H9 (cell line): ENCODE measurements around the gene DSTN. TPM values are rescaled to one million over a fixed set of nuclear protein-coding genes. Genes with fewer than 3 reads are reported as not detected.

Source experiments
- DNase-seq: peaks from one replicate; pipeline ENCODE4 v3.0.0-alpha.2; 2017
- H2AFZ ChIP-seq: one replicate; pipeline ENCODE4 v1.6.1; 2013; ENCODE audit warnings: mild to moderate bottlenecking, low read length, control low read depth, moderate library complexity
- H2AK5ac ChIP-seq: 2 replicates; pipeline ENCODE4 v1.6.1; 2013; ENCODE audit warnings: low read length, control low read depth, mixed read lengths; ENCODE audit not compliant: insufficient read length
- H2BK120ac ChIP-seq: one replicate; pipeline ENCODE4 v1.6.1; 2013; ENCODE audit warnings: low read depth, mild to moderate bottlenecking, low read length, control low read depth, inconsistent platforms; ENCODE audit not compliant: poor library complexity, severe bottlenecking
- H2BK12ac ChIP-seq: 2 replicates; pipeline ENCODE4 v1.6.1; 2013; ENCODE audit warnings: low read length, control low read depth, mixed read lengths, low read depth; ENCODE audit not compliant: insufficient read length
- H2BK15ac ChIP-seq: 2 replicates; pipeline ENCODE4 v1.6.1; 2013; ENCODE audit warnings: low read depth, low read length, control low read depth
- H2BK20ac ChIP-seq: one replicate; pipeline ENCODE4 v1.6.1; 2013; ENCODE audit warnings: low read depth, mild to moderate bottlenecking, low read length, control low read depth, inconsistent platforms; ENCODE audit not compliant: poor library complexity, severe bottlenecking
- H2BK5ac ChIP-seq: 2 replicates; pipeline ENCODE4 v1.6.1; 2013; ENCODE audit warnings: low read length, control low read depth, mixed read lengths; ENCODE audit not compliant: insufficient read length
- H3K14ac ChIP-seq: 2 replicates; pipeline ENCODE4 v1.6.1; 2013; ENCODE audit warnings: low read length, control low read depth; ENCODE audit not compliant: insufficient read depth
- H3K18ac ChIP-seq: 2 replicates; pipeline ENCODE4 v1.6.1; 2013; ENCODE audit warnings: low read depth, mild to moderate bottlenecking, mixed read lengths, low read length, control low read depth; ENCODE audit not compliant: insufficient read length
- H3K23ac ChIP-seq: 2 replicates; pipeline ENCODE4 v1.6.1; 2013; ENCODE audit warnings: low read length, control low read depth, mixed read lengths, low read depth; ENCODE audit not compliant: insufficient read length
- H3K23me2 ChIP-seq: 2 replicates; pipeline ENCODE4 v1.6.1; 2013; ENCODE audit warnings: low read depth, mild to moderate bottlenecking, mixed read lengths, low read length, control low read depth; ENCODE audit not compliant: insufficient read length, poor library complexity, severe bottlenecking
- H3K27ac ChIP-seq: 2 replicates; pipeline ENCODE4 v1.5.1; 2013; ENCODE audit warnings: low read length, control low read depth, mixed read lengths, low read depth; ENCODE audit not compliant: insufficient read length
- H3K27me3 ChIP-seq: 2 replicates; pipeline ENCODE4 v1.6.1; 2013; ENCODE audit warnings: low read length, control low read depth, inconsistent platforms; ENCODE audit not compliant: insufficient read depth
- H3K4ac ChIP-seq: 2 replicates; pipeline ENCODE4 v1.6.1; 2013; ENCODE audit warnings: low read depth, mild to moderate bottlenecking, control low read depth, inconsistent platforms, low read length, moderate library complexity
- H3K4me1 ChIP-seq: 2 replicates; pipeline ENCODE4 v1.6.1; 2013; ENCODE audit warnings: low read length, control low read depth, inconsistent platforms; ENCODE audit not compliant: insufficient read depth
- H3K4me2 ChIP-seq: 2 replicates; pipeline ENCODE4 v1.6.1; 2013; ENCODE audit warnings: low read length, control low read depth, mixed read lengths; ENCODE audit not compliant: insufficient read length, insufficient read depth
- H3K56ac ChIP-seq: 2 replicates; pipeline ENCODE4 v1.6.1; 2013; ENCODE audit warnings: low read depth, mild to moderate bottlenecking, mixed read lengths, low read length, control low read depth; ENCODE audit not compliant: insufficient read length
- H3K79me1 ChIP-seq: 2 replicates; pipeline ENCODE4 v1.6.1; 2013; ENCODE audit warnings: low read depth, mild to moderate bottlenecking, moderate library complexity, low read length, control low read depth, inconsistent platforms; ENCODE audit not compliant: insufficient read depth, poor library complexity, severe bottlenecking
- H3K79me2 ChIP-seq: 2 replicates; pipeline ENCODE4 v1.6.1; 2013; ENCODE audit warnings: low read length, control low read depth, inconsistent platforms; ENCODE audit not compliant: insufficient read depth
- H3K9ac ChIP-seq: 2 replicates; pipeline ENCODE4 v1.6.1; 2013; ENCODE audit warnings: low read length, control low read depth, mixed read lengths; ENCODE audit not compliant: insufficient read length; ENCODE audit errors: extremely low read depth
- H3K9me3 ChIP-seq: one replicate; pipeline ENCODE4 v1.6.1; 2013; ENCODE audit warnings: low read depth, low read length, inconsistent platforms; ENCODE audit not compliant: control insufficient read depth
- H3T11ph ChIP-seq: one replicate; pipeline ENCODE4 v1.6.1; 2013; ENCODE audit warnings: mild to moderate bottlenecking, low read length, control low read depth, inconsistent platforms
- H4K20me1 ChIP-seq: one replicate; pipeline ENCODE4 v1.6.1; 2013; ENCODE audit not compliant: control insufficient read depth, insufficient read length, insufficient read depth
- H4K5ac ChIP-seq: 2 replicates; pipeline ENCODE4 v1.6.1; 2013; ENCODE audit warnings: low read depth, mild to moderate bottlenecking, mixed read lengths, low read length, control low read depth; ENCODE audit not compliant: insufficient read length
- H4K8ac ChIP-seq: replicated peaks from 2 replicates; pipeline ENCODE4 v1.6.1; 2013; ENCODE audit warnings: low read length, control low read depth, mixed read lengths, low read depth; ENCODE audit not compliant: insufficient read length
- H4K91ac ChIP-seq: 2 replicates; pipeline ENCODE4 v1.6.1; 2013; ENCODE audit warnings: low read depth, mild to moderate bottlenecking, moderate library complexity, mixed read lengths, low read length, control low read depth; ENCODE audit not compliant: insufficient read length
- H3K27ac Mint-ChIP-seq, 3 experiments: 2 replicates in 2 of 3; 3 replicates in 1 of 3; pipeline ENCODE4 v1.8.0; 2020 to 2021; ENCODE audit warnings: mixed read lengths in 3 of 3, mild to moderate bottlenecking in 1 of 3, moderate library complexity in 1 of 3
- H3K27me3 Mint-ChIP-seq: 2 replicates; pipeline ENCODE4 v1.8.0; 2021; ENCODE audit warnings: low read depth, mild to moderate bottlenecking, moderate library complexity, mixed read lengths
- H3K36me3 Mint-ChIP-seq, 3 experiments: 2 replicates in 2 of 3; 3 replicates in 1 of 3; pipeline ENCODE4 v1.8.0; 2020 to 2021; ENCODE audit warnings: low read depth in 3 of 3, mixed read lengths in 3 of 3; ENCODE audit not compliant: insufficient read depth in 1 of 3
- H3K4me1 Mint-ChIP-seq, 2 experiments: 2 replicates each; pipeline ENCODE4 v1.8.0; 2020; ENCODE audit warnings: mixed read lengths in 2 of 2
- H3K4me3 Mint-ChIP-seq, 2 experiments: 2 replicates in 1 of 2; 3 replicates in 1 of 2; pipeline ENCODE4 v1.8.0; 2020 to 2021; ENCODE audit warnings: mild to moderate bottlenecking in 2 of 2, mixed read lengths in 2 of 2, moderate library complexity in 1 of 2
- H3K9me3 Mint-ChIP-seq, 2 experiments: 2 replicates in 1 of 2; 3 replicates in 1 of 2; pipeline ENCODE4 v1.8.0; 2020; ENCODE audit warnings: mild to moderate bottlenecking in 2 of 2, mixed read lengths in 2 of 2, moderate library complexity in 1 of 2
- CTCF ChIP-seq: fragments of 200-600 bp; sonication (generic); conservative IDR thresholded peaks from 3 replicates; pipeline ENCODE4 v1.8.0; 2021; ENCODE audit warnings: antibody characterized with exemption, mild to moderate bottlenecking
- WGBS: extraction: QIAGEN DNeasy Blood & Tissue Kit; methylation state at CpG from one replicate; pipeline ENCODE4 v1.1.7; 2013; ENCODE audit warnings: missing lambda C conversion rate, low lambda C conversion rate, mixed read lengths; ENCODE audit not compliant: insufficient read length; ENCODE audit errors: extremely low coverage; 5-methylcytosine and 5-hydroxymethylcytosine counted together
- total RNA-seq: library from RNA; stranded (reverse); gene quantifications from 2 replicates; pipeline ENCODE4 v1.2.1, GENCODE V29; 2021

DSTN gene
- total RNA-seq, 1 experiment from 2014 or later = 145 TPM

GRCh38 chr20:17523326-17523725 lies 46.5 kb upstream of the DSTN start:
- H3T11ph ChIP-seq = no peak overlapping the region
- H3K18ac ChIP-seq = no peak overlapping the region
- no peak overlapping the region for H4K5ac ChIP-seq
- H3K56ac ChIP-seq = no peak overlapping the region
- no peak overlapping the region for H4K91ac ChIP-seq
- H3K79me2 ChIP-seq = no peaks in the 10 kb centered on the region
- no peak overlapping the region for H2AFZ ChIP-seq
- no CpG with 5 or more reads among the region's 5 CpGs for WGBS
- H2AK5ac ChIP-seq = no peak overlapping the region
- H3K14ac ChIP-seq = no peak overlapping the region
- no peak overlapping the region for H3K27ac Mint-ChIP-seq
- H2BK20ac ChIP-seq = no peak overlapping the region
- H3K4me1 ChIP-seq = no peaks in the 10 kb centered on the region
- H2BK120ac ChIP-seq = no peak overlapping the region
- H4K8ac ChIP-seq = no peak overlapping the region
- H3K9me3 ChIP-seq = no peaks in the 10 kb centered on the region
- peaks cover 5 to 10% of the 10 kb centered on the region in 2 experiments for H3K4me1 Mint-ChIP-seq
- H3K9me3 Mint-ChIP-seq = no peaks in the 10 kb centered on the region
- no peaks in the 10 kb centered on the region for H3K23me2 ChIP-seq
- H3K9ac ChIP-seq = no peak overlapping the region
- H3K79me1 ChIP-seq = no peaks in the 10 kb centered on the region
- no peak overlapping the region for H3K27ac ChIP-seq
- no peaks in the 10 kb centered on the region for H3K36me3 Mint-ChIP-seq
- no peaks in the 10 kb centered on the region; the same call in 1 of the 2 replicates for H3K27me3 Mint-ChIP-seq
- no peak overlapping the region for H2BK5ac ChIP-seq
- H3K4me2 ChIP-seq = no peak overlapping the region
- H2BK15ac ChIP-seq = no peak overlapping the region
- H3K4ac ChIP-seq = no peak overlapping the region
- no peaks in the 10 kb centered on the region for H3K27me3 ChIP-seq
- no peaks in the 10 kb centered on the region for H4K20me1 ChIP-seq
- DNase-seq = no peak
- no peak for TF ChIP-seq CTCF
- H3K4me3 Mint-ChIP-seq = no peak overlapping the region
- no peak overlapping the region for H2BK12ac ChIP-seq
- no peak overlapping the region for H3K23ac ChIP-seq
